RWPE2 (cell line): ENCODE measurements around the gene RNPEPL1.
A peak's percentile ranks its signal among the peaks of the same experiment; 100 is the strongest.

Experiments
- ATAC-seq: fragments of 200-7000 bp; cut with Tn5 transposase; 3 replicates; pipeline ENCODE4 v1.9.1; 2021; ENCODE audit warnings: low read depth
- DNase-seq: peaks from one replicate; pipeline ENCODE4 v3.0.0-alpha.2; 2020; ENCODE audit warnings: low spot score
- H3K27ac ChIP-seq: fragments of 450-650 bp; 2 replicates; pipeline ENCODE4 v1.5.1; 2017; ENCODE audit warnings: mild to moderate bottlenecking; ENCODE audit not compliant: poor library complexity, severe bottlenecking
- H3K27me3 ChIP-seq: fragments of 250-450 bp; sonication (Bioruptor Pico); 2 replicates; pipeline ENCODE4 v1.5.1; 2021; ENCODE audit warnings: mild to moderate bottlenecking, moderate library complexity; ENCODE audit not compliant: insufficient read depth, poor library complexity, severe bottlenecking
- H3K36me3 ChIP-seq: fragments of 250-450 bp; sonication (Bioruptor Pico); 2 replicates; pipeline ENCODE4 v1.5.1; 2020; ENCODE audit warnings: low read depth, mild to moderate bottlenecking, moderate library complexity
- H3K4me1 ChIP-seq: fragments of 250-450 bp; sonication (Bioruptor Pico); 2 replicates; pipeline ENCODE4 v1.5.1; 2021; ENCODE audit warnings: mild to moderate bottlenecking, moderate library complexity; ENCODE audit not compliant: insufficient read depth, poor library complexity, severe bottlenecking
- H3K4me3 ChIP-seq: fragments of 250-450 bp; sonication (Bioruptor Pico); 2 replicates; pipeline ENCODE4 v1.5.1; 2021; ENCODE audit warnings: mild to moderate bottlenecking, moderate library complexity; ENCODE audit not compliant: severe bottlenecking
- H3K9me3 ChIP-seq: fragments of 250-450 bp; sonication (Bioruptor Pico); 2 replicates; pipeline ENCODE4 v1.5.1; 2021; ENCODE audit warnings: mild to moderate bottlenecking, moderate library complexity; ENCODE audit not compliant: severe bottlenecking
- TF ChIP-seq, protein P1 (sequence below): fragments of 450-650 bp; IDR thresholded peaks from one replicate; pipeline ENCODE4 v1.5.1; 2017; ENCODE audit warnings: mild to moderate bottlenecking, moderate library complexity; ENCODE audit not compliant: poor library complexity, severe bottlenecking

Gene RNPEPL1

GRCh38 chr2:240566203-240567136 is 1.8 kb upstream of the RNPEPL1 start:
- peak overlapping the region; percentile 87 for H3K27ac ChIP-seq
- TF ChIP-seq, protein P1, sequence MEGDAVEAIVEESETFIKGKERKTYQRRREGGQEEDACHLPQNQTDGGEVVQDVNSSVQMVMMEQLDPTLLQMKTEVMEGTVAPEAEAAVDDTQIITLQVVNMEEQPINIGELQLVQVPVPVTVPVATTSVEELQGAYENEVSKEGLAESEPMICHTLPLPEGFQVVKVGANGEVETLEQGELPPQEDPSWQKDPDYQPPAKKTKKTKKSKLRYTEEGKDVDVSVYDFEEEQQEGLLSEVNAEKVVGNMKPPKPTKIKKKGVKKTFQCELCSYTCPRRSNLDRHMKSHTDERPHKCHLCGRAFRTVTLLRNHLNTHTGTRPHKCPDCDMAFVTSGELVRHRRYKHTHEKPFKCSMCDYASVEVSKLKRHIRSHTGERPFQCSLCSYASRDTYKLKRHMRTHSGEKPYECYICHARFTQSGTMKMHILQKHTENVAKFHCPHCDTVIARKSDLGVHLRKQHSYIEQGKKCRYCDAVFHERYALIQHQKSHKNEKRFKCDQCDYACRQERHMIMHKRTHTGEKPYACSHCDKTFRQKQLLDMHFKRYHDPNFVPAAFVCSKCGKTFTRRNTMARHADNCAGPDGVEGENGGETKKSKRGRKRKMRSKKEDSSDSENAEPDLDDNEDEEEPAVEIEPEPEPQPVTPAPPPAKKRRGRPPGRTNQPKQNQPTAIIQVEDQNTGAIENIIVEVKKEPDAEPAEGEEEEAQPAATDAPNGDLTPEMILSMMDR, result peak; percentile 96
- ATAC-seq (peak; percentile 74), DNase-seq (peak; percentile 94)
- no peaks in the 10 kb centered on the region for H3K9me3 ChIP-seq
- no peaks in the 10 kb centered on the region for H3K27me3 ChIP-seq
- peaks cover 27% of the 10 kb centered on the region for H3K4me1 ChIP-seq
- H3K4me3 ChIP-seq, result peak overlapping the region; percentile 88
- H3K36me3 ChIP-seq, result no peaks in the 10 kb centered on the region

DNA sequence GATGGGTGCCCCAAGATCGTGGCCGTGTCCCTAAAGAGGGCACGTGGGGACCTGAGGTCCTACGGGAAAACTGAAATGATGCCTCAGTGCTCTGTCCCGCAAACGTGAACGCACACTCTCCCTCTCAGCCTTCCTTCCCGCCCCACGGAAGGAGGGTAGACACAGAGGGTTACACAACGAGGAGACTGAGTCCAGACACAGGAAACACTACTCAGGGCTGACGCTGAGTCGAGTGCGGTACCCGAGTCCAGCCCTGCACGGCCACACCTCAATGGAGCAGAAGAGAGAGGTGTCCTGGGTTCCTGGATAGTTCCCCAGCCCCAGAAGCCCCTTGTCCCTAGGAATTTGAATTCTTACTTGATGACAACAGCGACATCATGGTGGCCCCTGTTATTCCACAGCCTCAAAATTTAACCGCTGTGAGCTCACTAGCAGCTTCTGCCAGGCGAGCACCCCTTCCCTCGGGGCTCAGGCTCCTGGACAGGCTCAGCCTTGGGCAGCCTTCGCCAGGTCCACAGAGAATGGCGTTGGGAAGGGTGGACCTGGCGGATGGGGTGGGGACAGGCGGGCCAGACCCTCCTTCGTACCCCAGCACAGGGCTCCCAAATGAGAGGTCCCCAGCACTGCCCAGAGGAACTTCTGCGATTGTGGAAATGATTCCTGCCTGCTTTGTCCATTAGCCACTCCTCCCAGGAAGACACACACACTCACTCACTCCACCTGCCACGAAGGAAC is 980 bp upstream of the RNPEPL1 start:
- no peaks in the 10 kb centered on the region for H3K27me3 ChIP-seq
- TF ChIP-seq, protein P1, result no peak
- peak; percentile 55 for DNase-seq
- no peaks in the 10 kb centered on the region for H3K36me3 ChIP-seq
- H3K4me1 ChIP-seq, result peaks cover 19% of the 10 kb centered on the region
- H3K4me3 ChIP-seq, result peak overlapping the region; percentile 88
- no peaks in the 10 kb centered on the region for H3K9me3 ChIP-seq
- peak overlapping the region; percentile 87 for H3K27ac ChIP-seq
- ATAC-seq, result no peak; the same call in 2 of the 3 replicates

DNA sequence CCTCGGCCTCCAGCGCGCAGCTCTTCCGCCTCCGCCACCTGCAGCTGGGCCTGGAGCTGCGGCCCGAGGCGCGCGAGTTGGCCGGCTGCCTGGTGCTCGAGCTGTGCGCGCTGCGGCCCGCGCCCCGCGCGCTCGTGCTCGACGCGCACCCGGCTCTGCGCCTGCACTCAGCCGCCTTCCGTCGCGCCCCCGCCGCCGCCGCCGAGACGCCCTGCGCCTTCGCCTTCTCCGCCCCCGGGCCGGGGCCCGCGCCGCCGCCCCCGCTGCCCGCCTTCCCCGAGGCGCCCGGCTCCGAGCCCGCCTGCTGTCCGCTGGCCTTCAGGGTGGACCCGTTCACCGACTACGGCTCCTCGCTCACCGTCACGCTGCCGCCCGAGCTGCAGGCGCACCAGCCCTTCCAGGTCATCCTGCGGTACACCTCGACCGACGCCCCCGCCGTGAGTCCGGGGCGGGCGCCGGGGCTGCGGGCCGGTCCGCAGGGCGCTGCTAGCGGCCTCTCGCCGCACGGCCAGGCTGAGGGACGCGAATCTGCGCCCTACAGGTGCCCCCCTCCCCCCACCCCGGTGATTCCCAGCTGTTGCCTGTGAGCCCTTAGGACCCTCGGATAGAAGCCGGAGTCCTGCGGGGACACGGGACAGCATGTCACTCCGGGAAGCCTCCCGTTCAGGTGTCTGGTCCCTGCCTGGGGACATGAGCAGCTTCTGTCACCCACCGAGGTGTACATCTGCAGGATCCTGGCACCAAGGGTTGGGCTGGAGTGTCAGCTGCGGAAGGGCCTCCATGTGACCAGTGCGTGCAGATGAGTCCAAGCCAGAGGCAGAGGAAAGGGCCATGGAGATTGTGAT is 616 bp downstream of the RNPEPL1 start:
- Histone ChIP-seq H3K4me3 (peak overlapping the region; percentile 88), H3K27me3 (no peaks in the 10 kb centered on the region), H3K27ac (peak overlapping the region; percentile 87), H3K36me3 (no peaks in the 10 kb centered on the region), H3K4me1 (peaks cover 18% of the 10 kb centered on the region), H3K9me3 (no peaks in the 10 kb centered on the region)
- ATAC-seq, result no peak
- TF ChIP-seq, protein P1, result no peak
- DNase-seq, result peak; percentile 60

DNA sequence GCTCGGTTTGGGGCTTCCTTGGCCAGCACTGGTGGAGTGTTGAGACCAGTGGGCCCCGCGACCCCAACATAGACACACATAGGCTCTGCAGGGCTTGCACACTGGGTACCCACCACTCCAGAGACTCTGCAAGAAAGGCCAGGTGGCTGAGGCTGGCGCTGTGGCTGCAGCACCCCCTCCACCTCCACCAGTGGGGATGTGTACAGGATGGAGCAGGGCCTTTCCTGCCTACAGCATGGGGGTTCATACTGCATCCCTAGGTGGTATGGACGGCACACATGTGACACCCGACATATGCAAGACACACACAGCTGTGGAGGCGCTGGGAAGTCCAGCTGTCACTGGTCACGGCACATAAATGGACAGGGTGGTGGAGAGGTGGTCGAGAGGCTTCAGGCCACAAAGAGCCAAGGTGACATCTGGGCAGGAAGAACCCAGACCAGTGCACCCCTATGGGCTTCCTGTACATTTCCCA is 1.3 kb downstream of the RNPEPL1 start:
- TF ChIP-seq, protein P1, result no peak
- Histone ChIP-seq H3K4me1 (peaks cover 18% of the 10 kb centered on the region), H3K9me3 (no peaks in the 10 kb centered on the region), H3K27me3 (no peaks in the 10 kb centered on the region), H3K4me3 (peak overlapping the region; percentile 88), H3K27ac (peak overlapping the region; percentile 87), H3K36me3 (no peaks in the 10 kb centered on the region)
- ATAC-seq, result no peak
- DNase-seq, result no peak
